UCSD-AML1 (cell line): ENCODE measurements around the gene SIRT1.
"Not testable (repeated sequence)": the region's sequence is repeated elsewhere in the genome, so short reads cannot be mapped to it uniquely, and the experiment has no call there.

Source experiments
- DNase-seq: peaks from one replicate; lab custom pipeline; 2025; ENCODE audit not compliant: unreplicated experiment; lab: John Stamatoyannopoulos, UW

Gene SIRT1

DNA sequence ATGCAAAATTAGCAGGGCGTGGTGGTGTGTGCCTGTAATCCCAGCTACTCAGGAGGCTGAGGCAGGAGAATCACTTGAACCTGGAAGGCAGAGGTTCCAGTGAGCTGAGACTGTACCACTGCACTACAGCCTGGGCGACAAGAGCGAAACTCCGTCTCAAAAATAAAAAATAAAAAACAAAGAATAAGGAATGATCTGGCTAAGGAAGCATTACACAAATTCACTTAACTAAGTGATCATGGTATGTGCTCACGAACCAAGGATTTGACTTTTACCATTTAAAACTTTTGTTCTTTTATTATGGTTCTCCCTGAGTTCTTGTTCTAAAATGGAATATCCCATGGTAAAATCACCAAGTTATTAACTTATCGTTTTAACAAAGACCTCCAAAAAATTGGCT lies 71.2 kb downstream of the SIRT1 start:
- no peak for DNase-seq

DNA sequence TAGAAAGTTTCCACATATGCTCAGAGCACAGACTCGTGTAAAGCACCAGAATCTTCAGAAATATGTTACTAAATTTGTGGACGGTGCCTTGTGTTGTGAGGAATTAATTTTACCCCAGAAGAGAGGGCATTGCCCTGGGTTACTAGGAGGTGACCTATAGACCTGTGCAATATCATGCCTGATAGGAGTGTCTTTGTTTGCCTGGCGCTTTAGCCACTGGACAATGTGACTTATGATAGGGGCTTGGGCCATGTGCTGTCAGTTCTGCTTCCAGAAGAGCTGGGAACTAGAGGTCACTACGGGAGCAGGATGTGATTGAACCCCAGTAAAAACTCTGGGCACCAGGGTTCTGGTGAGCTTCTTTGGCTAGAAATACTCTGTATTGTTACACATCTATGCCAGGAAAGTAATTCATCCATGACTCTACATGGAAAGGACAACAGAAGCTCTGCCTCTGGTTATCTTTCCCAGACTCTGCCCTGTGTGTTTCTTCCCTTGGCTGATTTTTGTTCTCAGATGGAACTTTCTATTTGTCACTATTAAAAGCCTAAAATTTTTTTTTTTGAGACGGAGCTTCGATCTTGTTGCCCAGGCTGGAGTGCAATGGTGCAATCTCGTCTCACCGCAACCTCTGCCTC lies 75.5 kb downstream of the SIRT1 start:
- no peak for DNase-seq

DNA sequence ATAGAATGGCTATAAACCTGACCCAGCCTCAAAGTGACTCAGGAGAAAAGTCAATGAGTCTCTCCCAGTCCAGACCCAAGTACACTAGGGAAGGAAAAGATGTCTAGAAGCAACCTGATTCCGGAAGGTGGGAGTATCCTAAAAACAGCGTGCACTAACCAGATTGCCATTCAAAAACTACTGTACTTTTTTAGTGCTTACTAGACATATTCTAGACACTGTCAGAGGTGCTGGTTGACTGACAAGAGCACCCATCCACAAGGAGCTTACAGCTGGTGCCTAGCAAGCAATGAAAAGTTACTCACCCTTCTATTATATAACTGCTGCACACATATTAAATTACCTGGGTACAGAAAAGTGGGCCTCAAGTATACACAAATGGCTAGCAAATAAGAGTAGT lies 81.0 kb downstream of the SIRT1 start:
- no peak for DNase-seq

DNA sequence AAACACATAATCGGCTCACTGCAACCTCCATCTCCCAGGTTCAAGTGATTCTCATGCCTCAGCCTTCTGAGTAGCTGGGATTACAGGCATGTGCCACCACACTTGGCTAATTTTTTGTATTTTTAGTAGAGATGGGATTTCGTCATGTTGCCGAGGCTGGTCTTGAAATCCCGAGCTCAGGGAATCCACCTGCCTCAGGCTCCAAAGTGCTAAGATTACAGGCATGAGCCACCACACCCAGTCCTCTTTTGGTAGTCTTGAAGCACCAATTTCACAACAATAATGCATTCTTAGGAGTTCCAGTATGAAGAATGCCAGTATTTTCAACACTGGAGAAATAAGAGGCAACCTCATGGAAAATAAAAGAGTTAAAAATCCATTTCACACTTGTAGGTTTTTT lies 81.6 kb downstream of the SIRT1 start:
- not testable (repeated sequence) for DNase-seq
